GM19438 (cell line): ENCODE data around the gene TMED9.

Experiments used
- ATAC-seq: cut with Tn5 transposase; IDR thresholded peaks from one replicate; pipeline ENCODE4 v1.9.1; 2021; ENCODE audit warnings: low read depth; ENCODE audit not compliant: unreplicated experiment

Gene TMED9

DNA sequence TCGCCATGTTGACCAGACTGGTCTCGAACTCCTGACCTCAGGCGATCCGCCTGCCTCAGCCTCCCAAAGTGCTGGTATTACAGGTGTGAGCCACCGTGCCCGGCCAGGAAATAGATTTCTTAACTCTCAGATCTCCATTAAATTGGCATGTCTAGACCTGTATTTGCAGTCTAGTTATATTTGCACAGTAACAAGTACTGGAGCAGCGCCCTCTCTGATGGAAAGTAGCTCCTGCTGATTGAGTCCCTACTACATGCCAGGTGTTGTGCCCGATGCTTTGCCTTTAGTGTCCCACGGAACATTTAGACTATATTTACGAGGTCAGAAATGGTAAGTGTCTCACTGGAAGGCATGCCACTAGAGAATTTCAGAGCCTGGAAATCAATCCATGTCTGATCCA, 15.8 kb upstream of the TMED9 start:
- ATAC-seq = no peak

DNA sequence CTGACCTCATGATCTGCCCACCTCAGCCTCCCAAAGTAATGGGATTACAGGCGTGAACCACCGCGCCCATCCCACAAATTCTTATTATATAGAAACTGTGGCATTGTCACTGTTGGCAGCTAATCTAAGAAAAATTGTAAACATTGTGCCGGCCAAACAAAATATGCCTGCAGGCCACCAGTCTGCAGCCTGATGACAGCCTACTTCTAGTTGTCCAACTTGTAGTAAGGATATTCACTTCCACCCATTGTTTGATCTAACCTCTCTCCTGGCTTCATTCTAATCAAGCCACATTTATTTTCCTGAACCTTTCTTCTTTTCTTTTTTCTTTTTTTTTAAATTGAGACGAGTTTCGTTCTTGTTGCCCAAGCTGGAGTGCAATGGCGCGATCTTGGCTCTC, 13.7 kb upstream of the TMED9 start:
- ATAC-seq = no peak

- no peak for ATAC-seq
These were observed 3.5 kb upstream of the TMED9 start for GRCh38 chr5:177588413-177588909.

- ATAC-seq = no peak
These were observed 1.6 kb upstream of the TMED9 start for GRCh38 chr5:177590406-177590805.

DNA sequence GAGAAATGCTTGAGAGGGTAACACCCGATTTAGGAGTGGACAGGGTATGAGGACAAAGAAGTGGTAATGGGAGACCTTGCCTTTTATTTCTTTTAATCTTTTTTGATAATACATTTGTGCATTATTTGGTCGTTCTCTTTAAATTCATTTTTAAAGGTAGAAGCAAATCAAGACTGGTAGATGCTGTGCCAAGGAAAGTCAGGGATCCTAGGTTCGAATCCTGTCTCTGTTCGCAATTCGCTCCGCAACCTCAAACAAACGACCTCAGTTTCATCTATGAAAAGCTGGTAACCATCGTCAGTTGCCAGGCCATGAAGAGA, 353 bp upstream of the TMED9 start:
- peak; percentile 3 for ATAC-seq

GRCh38 chr5:177592905-177593304, 902 bp downstream of the TMED9 start:
- no peak for ATAC-seq

GRCh38 chr5:177593511-177593910, 1.5 kb downstream of the TMED9 start:
- ATAC-seq = no peak

- ATAC-seq = no peak
These were observed 2.1 kb downstream of the TMED9 start for GRCh38 chr5:177594071-177594470.

- ATAC-seq = no peak
These were observed 3.1 kb downstream of the TMED9 start for GRCh38 chr5:177595026-177595585.

- no peak for ATAC-seq
These were observed 4.2 kb downstream of the TMED9 start for GRCh38 chr5:177595991-177596774.

DNA sequence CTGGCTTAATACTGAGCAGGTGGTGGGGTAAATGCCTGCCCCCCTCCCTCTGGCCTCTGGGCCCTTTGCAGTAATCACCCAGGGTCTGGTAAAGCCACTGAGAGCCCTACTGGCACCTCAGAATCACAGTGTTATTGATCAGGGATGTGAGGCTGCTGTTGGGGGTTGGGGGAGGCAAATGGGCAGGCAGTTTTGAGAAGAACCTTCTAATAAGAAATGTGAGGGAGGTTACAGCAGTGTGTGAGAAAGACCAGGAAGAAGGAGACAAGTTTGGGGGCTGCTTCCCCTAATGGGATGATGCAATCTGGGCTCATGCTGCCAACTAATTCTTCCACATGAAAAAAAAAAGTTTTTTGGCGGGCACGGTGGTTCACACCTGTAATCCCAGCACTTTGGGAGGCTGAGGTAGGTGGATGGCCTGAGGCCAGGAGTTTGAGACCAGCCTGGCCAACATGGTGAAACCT, 4.8 kb downstream of the TMED9 start:
- ATAC-seq = no peak

DNA sequence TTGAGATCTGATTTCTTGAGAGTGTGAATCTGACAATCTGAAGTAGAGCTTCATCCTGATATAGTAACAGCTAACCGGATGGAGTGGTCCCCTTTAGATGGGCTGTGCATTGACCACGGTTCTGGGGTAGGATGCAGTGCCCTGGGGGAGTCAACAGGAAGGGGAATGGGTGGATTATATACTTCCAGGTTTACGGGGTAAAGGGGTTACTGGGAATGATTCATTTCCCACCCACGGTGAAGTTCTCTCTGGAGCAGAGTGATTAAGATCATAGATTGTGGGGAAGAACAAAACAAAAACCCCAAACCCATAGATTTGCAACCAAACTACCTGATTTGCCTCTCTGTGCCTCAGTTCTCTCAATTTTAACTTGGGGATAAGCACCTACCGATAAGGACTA, 6.5 kb downstream of the TMED9 start:
- ATAC-seq = no peak

- ATAC-seq = peak; percentile 79
These were observed 7.9 kb downstream of the TMED9 start, which contains the start of gene B4GALT7 for GRCh38 chr5:177599731-177600507. B4GALT7 (plus strand) TSS chr5:177600132; CDS start chr5:177600211, 79 bp downstream.

GRCh38 chr5:177600508-177601018, 8.6 kb downstream of the TMED9 start:
- no peak for ATAC-seq

DNA sequence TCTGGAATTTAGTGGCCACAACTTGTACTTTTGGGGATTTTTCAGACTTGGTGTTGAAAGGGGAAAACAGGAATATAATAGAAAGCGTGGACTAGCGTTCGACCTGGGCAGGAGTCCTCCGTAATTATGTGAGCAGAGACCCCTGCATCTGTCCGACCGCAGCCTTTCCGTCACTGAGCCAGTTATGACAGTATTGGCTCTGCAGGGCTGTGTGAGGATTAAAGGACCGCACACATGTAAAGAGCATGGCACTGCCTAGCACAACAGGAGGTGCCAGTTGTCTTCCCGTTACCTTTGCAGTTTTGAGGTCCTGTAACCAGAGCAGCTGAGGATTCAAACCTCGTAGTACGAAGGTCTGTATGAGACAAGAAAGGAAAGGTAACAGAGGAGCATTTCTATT, 9.1 kb downstream of the TMED9 start:
- no peak for ATAC-seq

GRCh38 chr5:177601577-177602457, 9.8 kb downstream of the TMED9 start:
- no peak for ATAC-seq

GRCh38 chr5:177602458-177602830, 10.4 kb downstream of the TMED9 start:
- ATAC-seq = no peak

- ATAC-seq = no peak
These were observed 11.6 kb downstream of the TMED9 start for GRCh38 chr5:177603631-177604030.

GRCh38 chr5:177604116-177604521, 12.1 kb downstream of the TMED9 start:
- no peak for ATAC-seq

- no peak for ATAC-seq
These were observed 12.7 kb downstream of the TMED9 start for GRCh38 chr5:177604656-177605055.
